ENCODE measurements around the gene CDH9.

DNA sequence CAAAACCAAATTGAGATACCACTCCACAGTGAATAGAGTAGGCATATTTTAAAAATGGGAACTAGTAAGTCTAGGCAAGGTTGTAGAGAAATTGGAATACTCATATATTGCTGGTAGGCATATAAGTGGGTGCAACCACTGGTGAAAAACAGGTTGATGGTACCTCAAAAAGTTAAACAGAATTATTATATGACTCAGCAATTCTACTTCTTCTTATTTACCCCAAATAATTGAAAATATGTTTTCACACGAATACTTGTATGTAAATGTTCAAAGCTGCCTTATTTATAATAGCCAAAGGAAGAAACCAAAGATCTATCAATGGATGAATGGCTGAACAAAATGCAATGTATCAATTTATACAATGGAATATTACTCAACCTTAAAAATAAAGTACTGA, 79.1 kb downstream of the CDH9 start:
- TF ChIP-seq, protein P1, sequence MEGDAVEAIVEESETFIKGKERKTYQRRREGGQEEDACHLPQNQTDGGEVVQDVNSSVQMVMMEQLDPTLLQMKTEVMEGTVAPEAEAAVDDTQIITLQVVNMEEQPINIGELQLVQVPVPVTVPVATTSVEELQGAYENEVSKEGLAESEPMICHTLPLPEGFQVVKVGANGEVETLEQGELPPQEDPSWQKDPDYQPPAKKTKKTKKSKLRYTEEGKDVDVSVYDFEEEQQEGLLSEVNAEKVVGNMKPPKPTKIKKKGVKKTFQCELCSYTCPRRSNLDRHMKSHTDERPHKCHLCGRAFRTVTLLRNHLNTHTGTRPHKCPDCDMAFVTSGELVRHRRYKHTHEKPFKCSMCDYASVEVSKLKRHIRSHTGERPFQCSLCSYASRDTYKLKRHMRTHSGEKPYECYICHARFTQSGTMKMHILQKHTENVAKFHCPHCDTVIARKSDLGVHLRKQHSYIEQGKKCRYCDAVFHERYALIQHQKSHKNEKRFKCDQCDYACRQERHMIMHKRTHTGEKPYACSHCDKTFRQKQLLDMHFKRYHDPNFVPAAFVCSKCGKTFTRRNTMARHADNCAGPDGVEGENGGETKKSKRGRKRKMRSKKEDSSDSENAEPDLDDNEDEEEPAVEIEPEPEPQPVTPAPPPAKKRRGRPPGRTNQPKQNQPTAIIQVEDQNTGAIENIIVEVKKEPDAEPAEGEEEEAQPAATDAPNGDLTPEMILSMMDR (conservative IDR thresholded peaks at IDR 0.05) = no peak
- TF ChIP-seq ZFX (IDR thresholded peaks at IDR 0.05) = no peak

Measured in C4-2B (cell line).